Measurements from ENCODE around the gene ADAMTS6. TPM values are rescaled to one million over a fixed set of nuclear protein-coding genes. Genes with fewer than 3 reads are reported as not detected.

The ADAMTS6 gene
- total RNA-seq, 1 experiment from 2014 or later: 0.23 TPM

DNA sequence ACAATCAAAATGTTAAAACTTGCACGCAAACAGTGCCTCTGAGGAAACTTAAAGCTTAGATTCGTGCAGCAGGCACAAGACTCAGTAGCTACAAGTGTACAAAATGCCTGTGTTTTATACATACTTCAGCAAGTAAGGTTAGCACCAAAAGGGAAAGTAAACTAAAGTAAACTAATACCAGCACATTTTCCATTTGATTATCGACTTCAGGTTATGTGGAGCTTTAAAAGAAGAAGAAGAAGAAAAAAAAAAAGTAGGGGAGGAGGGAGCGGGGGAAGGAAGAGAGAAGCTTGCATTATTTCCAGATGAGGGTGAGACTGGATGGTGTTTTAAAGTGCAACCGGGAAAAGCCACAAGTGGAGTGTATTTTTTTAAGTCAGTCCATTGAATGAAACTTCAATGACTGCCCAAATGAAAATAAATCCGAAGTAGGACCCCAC, 596 bp upstream of the ADAMTS6 start:
- H3K4me3 ChIP-seq (ENCODE audit: low read depth, low read length): peak overlapping the region; percentile 35
- intact Hi-C loops (cut with micrococcal nuclease; ENCODE audit: unreplicated experiment): loop anchor here (5.0 to 10.0 kb wide), 4 partner anchors 90 to 845 kb away; no protein-coding TSS in a partner anchor
- Mint-ChIP-seq H3K9me3 (ENCODE audit: unreplicated experiment) (no peaks in the 10 kb centered on the region), H3K4me1 (ENCODE audit: low read depth, unreplicated experiment) (no peaks in the 10 kb centered on the region), H3K36me3 (ENCODE audit: insufficient read depth, unreplicated experiment) (no peaks in the 10 kb centered on the region), H3K27me3 (ENCODE audit: insufficient read depth, unreplicated experiment) (no peaks in the 10 kb centered on the region), H3K27ac (ENCODE audit: unreplicated experiment) (no peak overlapping the region), H3K4me3 (ENCODE audit: unreplicated experiment) (no peak overlapping the region)
- no peak for DNase-seq
- POLR2A ChIA-PET: no interaction called here
- H3K4me1 ChIP-seq: peaks cover 5% of the 10 kb centered on the region
- CTCF ChIA-PET: interaction anchor here (0.6 to 2.5 kb wide), 2 partner anchors 401 to 671 kb away, joined by 4 to 17 read pairs; no protein-coding TSS in a partner anchor
- H3K9me3 ChIP-seq: no peaks in the 10 kb centered on the region
- BruUV-seq (replicated peaks): no TSS peak
- no peaks in the 10 kb centered on the region for H3K27me3 ChIP-seq (replicated peaks; ENCODE audit: control insufficient read depth, insufficient read depth, low read length)
- TF ChIP-seq, protein P1, sequence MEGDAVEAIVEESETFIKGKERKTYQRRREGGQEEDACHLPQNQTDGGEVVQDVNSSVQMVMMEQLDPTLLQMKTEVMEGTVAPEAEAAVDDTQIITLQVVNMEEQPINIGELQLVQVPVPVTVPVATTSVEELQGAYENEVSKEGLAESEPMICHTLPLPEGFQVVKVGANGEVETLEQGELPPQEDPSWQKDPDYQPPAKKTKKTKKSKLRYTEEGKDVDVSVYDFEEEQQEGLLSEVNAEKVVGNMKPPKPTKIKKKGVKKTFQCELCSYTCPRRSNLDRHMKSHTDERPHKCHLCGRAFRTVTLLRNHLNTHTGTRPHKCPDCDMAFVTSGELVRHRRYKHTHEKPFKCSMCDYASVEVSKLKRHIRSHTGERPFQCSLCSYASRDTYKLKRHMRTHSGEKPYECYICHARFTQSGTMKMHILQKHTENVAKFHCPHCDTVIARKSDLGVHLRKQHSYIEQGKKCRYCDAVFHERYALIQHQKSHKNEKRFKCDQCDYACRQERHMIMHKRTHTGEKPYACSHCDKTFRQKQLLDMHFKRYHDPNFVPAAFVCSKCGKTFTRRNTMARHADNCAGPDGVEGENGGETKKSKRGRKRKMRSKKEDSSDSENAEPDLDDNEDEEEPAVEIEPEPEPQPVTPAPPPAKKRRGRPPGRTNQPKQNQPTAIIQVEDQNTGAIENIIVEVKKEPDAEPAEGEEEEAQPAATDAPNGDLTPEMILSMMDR (IDR thresholded peaks at IDR 0.05; ENCODE audit: insufficient read depth in 1 of 2, low read depth in 1 of 2, low read length in 1 of 2, severe bottlenecking in 1 of 2, unreplicated experiment in 1 of 2): no peak
- no peaks in the 10 kb centered on the region for H3K36me3 ChIP-seq (ENCODE audit: control insufficient read depth, insufficient read depth, low read length)

DNA sequence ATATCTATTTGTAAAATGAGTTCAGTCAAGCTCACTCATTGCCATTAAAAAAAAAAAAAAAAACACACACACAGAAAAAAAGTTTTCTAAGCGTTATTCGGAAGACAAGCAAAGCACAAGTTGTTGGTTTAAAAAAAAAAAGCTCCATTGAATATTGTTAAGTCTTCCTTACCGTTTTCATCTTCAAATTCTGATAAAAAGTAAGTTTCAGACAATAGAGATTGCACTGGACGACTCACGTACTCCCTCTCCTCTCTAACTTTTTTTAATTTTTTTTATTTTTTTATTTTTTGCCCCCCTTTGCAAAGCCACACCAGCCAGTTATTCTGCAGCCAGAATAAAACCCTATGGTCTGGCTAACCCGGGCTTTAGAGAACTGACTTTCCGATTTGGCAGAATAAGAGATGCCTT, 544 bp downstream of the ADAMTS6 start:
- POLR2A ChIA-PET: interaction anchor here (0.6 kb wide), 1 partner anchor 262 kb away, joined by 4 read pairs; no protein-coding TSS in a partner anchor

DNA sequence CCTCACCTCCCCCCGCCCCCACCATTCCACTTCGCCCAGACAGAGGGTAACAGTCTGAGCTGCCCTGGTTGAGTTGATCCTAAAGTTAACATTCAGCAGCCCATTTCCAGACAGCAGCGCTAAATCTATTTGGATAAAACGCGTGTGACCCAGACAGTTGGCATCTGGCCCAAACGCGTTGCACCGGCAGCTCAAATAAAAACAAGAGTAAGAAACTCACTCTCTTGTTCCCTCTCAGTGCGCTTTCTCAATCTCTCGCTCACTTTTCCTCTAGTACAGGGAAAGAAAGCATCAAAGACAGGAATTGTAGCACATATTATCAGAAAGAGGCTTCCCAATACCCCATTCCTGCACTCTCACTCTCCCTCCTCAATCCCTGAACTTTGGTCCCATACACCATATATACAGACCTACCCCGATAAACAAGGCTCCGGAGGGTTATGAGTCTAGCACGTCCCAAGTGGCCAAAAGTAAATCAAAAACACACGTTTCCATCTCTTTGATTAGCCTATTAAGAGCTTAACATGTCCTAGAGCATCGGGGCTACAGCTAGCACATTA, 1.3 kb downstream of the ADAMTS6 start:
- H3K27me3 Mint-ChIP-seq (ENCODE audit: insufficient read depth, unreplicated experiment): no peaks in the 10 kb centered on the region
- no peaks in the 10 kb centered on the region for H3K9me3 ChIP-seq
- no peaks in the 10 kb centered on the region for H3K9me3 Mint-ChIP-seq (ENCODE audit: unreplicated experiment)
- no peaks in the 10 kb centered on the region for H3K27me3 ChIP-seq (replicated peaks; ENCODE audit: control insufficient read depth, insufficient read depth, low read length)
- ChIA-PET POLR2A (no interaction called here), CTCF (no interaction called here)
- H3K36me3 ChIP-seq (ENCODE audit: control insufficient read depth, insufficient read depth, low read length): no peaks in the 10 kb centered on the region
- H3K4me1 ChIP-seq: peaks cover 5% of the 10 kb centered on the region
- H3K4me3 ChIP-seq (ENCODE audit: low read depth, low read length): no peak overlapping the region
- TF ChIP-seq, protein P1 (IDR thresholded peaks at IDR 0.05; ENCODE audit: insufficient read depth in 1 of 2, low read depth in 1 of 2, low read length in 1 of 2, severe bottlenecking in 1 of 2, unreplicated experiment in 1 of 2): no peak
- H3K27ac Mint-ChIP-seq (ENCODE audit: unreplicated experiment): no peak overlapping the region
- BruUV-seq (replicated peaks): no TSS peak
- no peaks in the 10 kb centered on the region for H3K4me1 Mint-ChIP-seq (ENCODE audit: low read depth, unreplicated experiment)
- H3K4me3 Mint-ChIP-seq (ENCODE audit: unreplicated experiment): no peak overlapping the region
- H3K36me3 Mint-ChIP-seq (ENCODE audit: insufficient read depth, unreplicated experiment): no peaks in the 10 kb centered on the region
- intact Hi-C loops (cut with micrococcal nuclease; ENCODE audit: unreplicated experiment): loop anchor here (5.0 to 10.0 kb wide), 4 partner anchors 88 to 843 kb away; no protein-coding TSS in a partner anchor
- DNase-seq: no peak

More for the DNA sequence above, 544 bp downstream of the ADAMTS6 start:
- Histone ChIP-seq H3K4me3 (ENCODE audit: low read depth, low read length) (peak overlapping the region; percentile 35), H3K4me1 (peaks cover 5% of the 10 kb centered on the region), H3K36me3 (ENCODE audit: control insufficient read depth, insufficient read depth, low read length) (no peaks in the 10 kb centered on the region), H3K27me3 (replicated peaks; ENCODE audit: control insufficient read depth, insufficient read depth, low read length) (no peaks in the 10 kb centered on the region), H3K9me3 (no peaks in the 10 kb centered on the region)
- BruUV-seq (replicated peaks): no TSS peak
- Mint-ChIP-seq H3K27me3 (ENCODE audit: insufficient read depth, unreplicated experiment) (no peaks in the 10 kb centered on the region), H3K4me3 (ENCODE audit: unreplicated experiment) (no peak overlapping the region), H3K27ac (ENCODE audit: unreplicated experiment) (no peak overlapping the region), H3K9me3 (ENCODE audit: unreplicated experiment) (no peaks in the 10 kb centered on the region), H3K4me1 (ENCODE audit: low read depth, unreplicated experiment) (no peaks in the 10 kb centered on the region), H3K36me3 (ENCODE audit: insufficient read depth, unreplicated experiment) (no peaks in the 10 kb centered on the region)
- CTCF ChIA-PET: no interaction called here
- intact Hi-C loops (cut with micrococcal nuclease; ENCODE audit: unreplicated experiment): loop anchor here (5.0 to 10.0 kb wide), 4 partner anchors 89 to 844 kb away; no protein-coding TSS in a partner anchor
- TF ChIP-seq, protein P1 (IDR thresholded peaks at IDR 0.05; ENCODE audit: insufficient read depth in 1 of 2, low read depth in 1 of 2, low read length in 1 of 2, severe bottlenecking in 1 of 2, unreplicated experiment in 1 of 2): no peak
- no peak for DNase-seq
